M059J (cell line): Measurements from ENCODE around the gene PRPF19. TPM values are rescaled to one million over a fixed set of nuclear protein-coding genes. Genes with fewer than 3 reads are reported as not detected.

ENCODE experiments used
- DNase-seq: peaks from one replicate; pipeline ENCODE4 v3.0.0-alpha.2; 2012; ENCODE audit warnings: low read depth
- total RNA-seq: library from RNA; depleted of rRNA; stranded (reverse); fragments of >200 nt; shearing (Covaris generic); gene quantifications from 2 replicates; pipeline ENCODE4 v1.2.3, GENCODE V29; 2014

Gene PRPF19
- total RNA-seq, 1 experiment from 2014 or later, result 117 TPM

GRCh38 chr11:60937811-60938210, 31.4 kb upstream of the PRPF19 start:
- DNase-seq, result no peak

- DNase-seq, result no peak
Observed at GRCh38 chr11:60937144-60937527, 30.8 kb upstream of the PRPF19 start.

- DNase-seq, result no peak
Observed at GRCh38 chr11:60936467-60937143, 30.2 kb upstream of the PRPF19 start.

GRCh38 chr11:60935676-60936442, 29.5 kb upstream of the PRPF19 start:
- no peak for DNase-seq

GRCh38 chr11:60934790-60935605, 28.6 kb upstream of the PRPF19 start:
- DNase-seq, result no peak

- no peak for DNase-seq
Observed at GRCh38 chr11:60934124-60934789, 27.9 kb upstream of the PRPF19 start.

GRCh38 chr11:60933416-60934123, 27.2 kb upstream of the PRPF19 start:
- DNase-seq, result no peak

- no peak for DNase-seq
Observed at GRCh38 chr11:60932605-60933356, 26.4 kb upstream of the PRPF19 start.

- no peak for DNase-seq
Observed at GRCh38 chr11:60931917-60932316, 25.5 kb upstream of the PRPF19 start.

- DNase-seq, result no peak
Observed at GRCh38 chr11:60930394-60930793, 24.0 kb upstream of the PRPF19 start.

- DNase-seq, result no peak
Observed at GRCh38 chr11:60929764-60930163, 23.4 kb upstream of the PRPF19 start.

- DNase-seq, result no peak
Observed at GRCh38 chr11:60928563-60929001, 22.2 kb upstream of the PRPF19 start.

GRCh38 chr11:60927600-60927999, 21.2 kb upstream of the PRPF19 start:
- DNase-seq, result no peak

GRCh38 chr11:60927061-60927592, 20.7 kb upstream of the PRPF19 start:
- DNase-seq, result no peak

GRCh38 chr11:60926500-60926899, 20.1 kb upstream of the PRPF19 start:
- no peak for DNase-seq

- peak; percentile 71 for DNase-seq
Observed at GRCh38 chr11:60925868-60926267, 19.5 kb upstream of the PRPF19 start.

- DNase-seq, result no peak
Observed at GRCh38 chr11:60924906-60925853, 18.8 kb upstream of the PRPF19 start.

- DNase-seq, result peak; percentile 65
Observed at GRCh38 chr11:60924110-60924905, 17.9 kb upstream of the PRPF19 start, which contains the start of gene TMEM132A. TMEM132A (plus strand) TSS chr11:60924460; CDS start chr11:60924634, 174 bp downstream.
